ENCODE measurements around the gene CCDC90B.

The CCDC90B gene

GRCh38 chr11:83285151-83285770 lies 906 bp downstream of the CCDC90B start:
- Histone ChIP-seq H3K27me3 (ENCODE audit: control insufficient read depth, low read length) (no peaks in the 10 kb centered on the region), H3K4me1 (ENCODE audit: control insufficient read depth, low read length) (peaks cover 52% of the 10 kb centered on the region), H3K9me2 (replicated peaks; ENCODE audit: control insufficient read depth, low read length) (no peaks in the 10 kb centered on the region), H3K4me2 (ENCODE audit: low read length) (peak overlapping the region; percentile 94), H4K20me1 (ENCODE audit: control insufficient read depth, insufficient read depth, low read depth, low read length) (no peaks in the 10 kb centered on the region), H3K79me2 (ENCODE audit: control insufficient read depth, low read length) (peaks cover 52% of the 10 kb centered on the region), H3K36me3 (ENCODE audit: control insufficient read depth, low read length) (peaks cover 25% of the 10 kb centered on the region), H3K9me3 (ENCODE audit: control insufficient read depth, insufficient read depth, low read length) (no peaks in the 10 kb centered on the region), H3K27ac (ENCODE audit: low read depth, low read length) (peak overlapping the region; percentile 82), H3K4me3 (ENCODE audit: low read length) (peak overlapping the region; percentile 100), H3F3A (ENCODE audit: control insufficient read depth, insufficient read depth) (peaks cover 16% of the 10 kb centered on the region)
- TF ChIP-seq EZH2phosphoT487 (IDR thresholded peaks at IDR 0.05; ENCODE audit: borderline replicate concordance, low read length), result no peak
- no peak for TF ChIP-seq CTCF (IDR thresholded peaks at IDR 0.05; ENCODE audit: low read depth, low read length, poor library complexity, severe bottlenecking)

- peaks cover 48% of the 10 kb centered on the region for H3K4me1 ChIP-seq (ENCODE audit: control insufficient read depth, low read length)
- H3K9me3 ChIP-seq (ENCODE audit: control insufficient read depth, insufficient read depth, low read length), result no peaks in the 10 kb centered on the region
- peak overlapping the region; percentile 82; the same call in 1 of the 2 replicates for H3K27ac ChIP-seq (ENCODE audit: low read depth, low read length)
- no peaks in the 10 kb centered on the region for H4K20me1 ChIP-seq (ENCODE audit: control insufficient read depth, insufficient read depth, low read depth, low read length)
- H3K36me3 ChIP-seq (ENCODE audit: control insufficient read depth, low read length), result peaks cover 31% of the 10 kb centered on the region
- peaks cover 16% of the 10 kb centered on the region for H3F3A ChIP-seq (ENCODE audit: control insufficient read depth, insufficient read depth)
- no peaks in the 10 kb centered on the region for H3K9me2 ChIP-seq (replicated peaks; ENCODE audit: control insufficient read depth, low read length)
- H3K79me2 ChIP-seq (ENCODE audit: control insufficient read depth, low read length), result peaks cover 52% of the 10 kb centered on the region
- H3K4me3 ChIP-seq (ENCODE audit: low read length), result peak overlapping the region; percentile 100
- TF ChIP-seq CTCF (IDR thresholded peaks at IDR 0.05; ENCODE audit: low read depth, low read length, poor library complexity, severe bottlenecking) (no peak), EZH2phosphoT487 (IDR thresholded peaks at IDR 0.05; ENCODE audit: borderline replicate concordance, low read length) (no peak)
- peak overlapping the region; percentile 94 for H3K4me2 ChIP-seq (ENCODE audit: low read length)
- H3K27me3 ChIP-seq (ENCODE audit: control insufficient read depth, low read length), result no peaks in the 10 kb centered on the region
Observed at GRCh38 chr11:83284501-83285150, 1.5 kb downstream of the CCDC90B start.

DNA sequence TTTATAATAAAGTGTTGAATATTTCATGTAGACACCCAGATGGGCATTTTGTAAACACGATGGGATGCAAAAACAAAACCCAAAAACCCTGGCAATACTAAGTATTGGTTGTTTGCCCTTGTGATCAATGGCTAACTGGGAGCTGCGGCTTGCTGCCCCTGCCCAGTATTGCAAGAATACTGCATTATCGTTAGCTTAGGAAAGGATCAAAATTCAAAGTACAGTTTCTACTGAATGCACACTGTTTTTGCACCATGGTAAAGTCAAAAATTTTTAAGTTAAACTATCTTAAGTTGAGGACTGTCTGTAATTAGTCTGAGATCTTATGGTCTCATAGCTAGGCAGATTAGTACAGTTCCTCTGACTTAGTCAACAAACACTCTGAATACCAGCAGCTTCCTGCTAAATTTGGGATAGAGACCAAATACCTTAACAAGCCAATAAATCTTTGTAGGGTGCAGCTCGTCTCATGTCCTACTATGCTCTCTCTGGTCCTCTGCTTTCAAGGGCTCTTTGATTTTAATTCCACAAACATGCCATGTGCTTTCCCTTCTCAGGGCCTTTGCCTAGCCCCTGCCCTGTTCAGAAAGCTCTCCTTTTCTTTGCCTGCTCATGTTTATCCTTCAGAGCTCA lies 4.0 kb downstream of the CCDC90B start:
- H3K9me2 ChIP-seq (replicated peaks; ENCODE audit: control insufficient read depth, low read length), result no peaks in the 10 kb centered on the region
- no peak overlapping the region for H3K4me3 ChIP-seq (ENCODE audit: low read length)
- peaks cover 45% of the 10 kb centered on the region for H3K36me3 ChIP-seq (ENCODE audit: control insufficient read depth, low read length)
- H3K79me2 ChIP-seq (ENCODE audit: control insufficient read depth, low read length), result peaks cover 52% of the 10 kb centered on the region
- H4K20me1 ChIP-seq (ENCODE audit: control insufficient read depth, insufficient read depth, low read depth, low read length), result no peaks in the 10 kb centered on the region
- no peak for TF ChIP-seq EZH2phosphoT487 (IDR thresholded peaks at IDR 0.05; ENCODE audit: borderline replicate concordance, low read length)
- TF ChIP-seq CTCF (IDR thresholded peaks at IDR 0.05; ENCODE audit: low read depth, low read length, poor library complexity, severe bottlenecking), result no peak
- H3K4me2 ChIP-seq (ENCODE audit: low read length), result peak overlapping the region; percentile 3; the same call in 1 of the 2 replicates
- H3K4me1 ChIP-seq (ENCODE audit: control insufficient read depth, low read length), result peaks cover 23% of the 10 kb centered on the region
- H3K27me3 ChIP-seq (ENCODE audit: control insufficient read depth, low read length), result no peaks in the 10 kb centered on the region
- peaks cover 4% of the 10 kb centered on the region; the same call in 1 of the 2 replicates for H3F3A ChIP-seq (ENCODE audit: control insufficient read depth, insufficient read depth)
- no peaks in the 10 kb centered on the region for H3K9me3 ChIP-seq (ENCODE audit: control insufficient read depth, insufficient read depth, low read length)
- no peak overlapping the region for H3K27ac ChIP-seq (ENCODE audit: low read depth, low read length)
